ENCODE data around the gene PTMA.
"Not testable (repeated sequence)": the region's sequence is repeated elsewhere in the genome, so short reads cannot be mapped to it uniquely, and the experiment has no call there.

Gene PTMA

GRCh38 chr2:231691251-231691772 is 17.0 kb upstream of the PTMA start:
- H3K27ac ChIP-seq = no peak overlapping the region

GRCh38 chr2:231692847-231693246 is 15.5 kb upstream of the PTMA start:
- no peak for DNase-seq (ENCODE audit: low read depth, low spot score)
- no peak overlapping the region for H3K27ac ChIP-seq

More at GRCh38 chr2:231691251-231691772, 17.0 kb upstream of the PTMA start:
- no peak for DNase-seq (ENCODE audit: low read depth, low spot score)

GRCh38 chr2:231693956-231694355 is 14.4 kb upstream of the PTMA start:
- H3K27ac ChIP-seq = no peak overlapping the region
- DNase-seq (ENCODE audit: low read depth, low spot score) = no peak

DNA sequence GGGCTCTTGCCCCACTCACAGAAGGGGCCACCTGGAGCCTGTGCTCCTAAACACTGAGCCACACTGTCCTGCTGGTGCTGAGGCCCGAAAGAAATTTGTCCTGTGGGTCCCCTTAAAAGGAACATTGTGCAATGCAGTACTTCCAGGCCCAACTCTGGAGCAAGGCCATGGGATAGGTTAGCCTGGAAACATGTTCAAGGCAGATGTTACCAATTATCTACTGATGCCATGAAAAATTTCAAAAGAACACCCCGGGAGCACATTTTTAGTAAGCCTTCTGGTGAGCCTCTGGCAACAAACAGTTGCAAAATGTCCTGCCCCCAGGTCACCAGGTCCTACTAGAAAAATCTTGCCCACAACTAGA is 12.3 kb upstream of the PTMA start:
- H3K27ac ChIP-seq = no peak overlapping the region
- no peak for DNase-seq (ENCODE audit: low read depth, low spot score)

- DNase-seq (ENCODE audit: low read depth, low spot score) = no peak
- no peak overlapping the region for H3K27ac ChIP-seq
Observed at GRCh38 chr2:231699006-231699405, 9.3 kb upstream of the PTMA start.

- H3K27ac ChIP-seq = peak overlapping the region; percentile 59
- DNase-seq (ENCODE audit: low read depth, low spot score) = peak; percentile 57
Observed at GRCh38 chr2:231701456-231702373, 6.6 kb upstream of the PTMA start.

DNA sequence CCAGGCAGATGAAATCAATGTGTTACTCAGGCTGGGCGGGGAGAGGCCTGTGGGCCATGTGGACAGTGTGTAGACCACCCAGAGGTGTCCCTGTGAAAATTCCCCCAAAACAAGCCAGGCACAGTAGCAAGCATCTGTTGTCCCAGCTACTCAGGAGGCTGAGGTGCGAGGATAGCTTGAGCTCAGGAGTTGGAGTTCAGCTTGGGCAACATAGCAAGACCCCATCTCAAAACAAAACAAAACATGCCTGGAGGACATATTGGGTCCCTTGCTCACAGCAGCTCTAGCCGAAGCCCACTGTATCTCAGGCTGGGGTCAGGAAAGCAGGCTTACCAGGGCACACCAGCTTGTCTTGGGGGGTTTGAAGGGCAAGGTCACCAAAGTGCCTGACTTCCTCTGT is 4.3 kb upstream of the PTMA start:
- DNase-seq (ENCODE audit: low read depth, low spot score) = no peak
- no peak overlapping the region for H3K27ac ChIP-seq

- DNase-seq (ENCODE audit: low read depth, low spot score) = peak; percentile 93
- peak overlapping the region; percentile 95 for H3K27ac ChIP-seq
Observed at GRCh38 chr2:231706731-231707624, 1.3 kb upstream of the PTMA start.

GRCh38 chr2:231707625-231707926 is 749 bp upstream of the PTMA start:
- peak overlapping the region; percentile 95 for H3K27ac ChIP-seq
- no peak for DNase-seq (ENCODE audit: low read depth, low spot score)

GRCh38 chr2:231708773-231709635 is 679 bp downstream of the PTMA start:
- DNase-seq (ENCODE audit: low read depth, low spot score) = no peak
- H3K27ac ChIP-seq = peak overlapping the region; percentile 95

DNA sequence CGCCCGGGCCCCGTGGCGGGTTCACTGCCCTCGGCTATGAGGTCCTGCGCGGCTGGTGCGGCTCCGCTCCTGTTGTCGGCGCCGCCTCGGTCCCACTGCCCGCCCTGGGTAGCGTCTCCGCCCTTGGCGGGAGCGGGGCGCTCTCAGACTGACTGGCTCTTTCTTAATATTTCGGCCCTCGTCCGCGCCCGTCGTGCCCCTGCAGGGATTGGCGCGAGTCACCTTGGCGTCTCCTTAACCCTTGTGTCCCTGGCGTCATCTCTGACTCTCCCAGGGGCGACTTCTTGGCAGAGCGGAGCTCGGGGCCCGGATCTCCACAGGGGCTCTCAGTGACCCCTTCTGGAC is 1.3 kb downstream of the PTMA start:
- DNase-seq (ENCODE audit: low read depth, low spot score) = no peak
- H3K27ac ChIP-seq = peak overlapping the region; percentile 95

DNA sequence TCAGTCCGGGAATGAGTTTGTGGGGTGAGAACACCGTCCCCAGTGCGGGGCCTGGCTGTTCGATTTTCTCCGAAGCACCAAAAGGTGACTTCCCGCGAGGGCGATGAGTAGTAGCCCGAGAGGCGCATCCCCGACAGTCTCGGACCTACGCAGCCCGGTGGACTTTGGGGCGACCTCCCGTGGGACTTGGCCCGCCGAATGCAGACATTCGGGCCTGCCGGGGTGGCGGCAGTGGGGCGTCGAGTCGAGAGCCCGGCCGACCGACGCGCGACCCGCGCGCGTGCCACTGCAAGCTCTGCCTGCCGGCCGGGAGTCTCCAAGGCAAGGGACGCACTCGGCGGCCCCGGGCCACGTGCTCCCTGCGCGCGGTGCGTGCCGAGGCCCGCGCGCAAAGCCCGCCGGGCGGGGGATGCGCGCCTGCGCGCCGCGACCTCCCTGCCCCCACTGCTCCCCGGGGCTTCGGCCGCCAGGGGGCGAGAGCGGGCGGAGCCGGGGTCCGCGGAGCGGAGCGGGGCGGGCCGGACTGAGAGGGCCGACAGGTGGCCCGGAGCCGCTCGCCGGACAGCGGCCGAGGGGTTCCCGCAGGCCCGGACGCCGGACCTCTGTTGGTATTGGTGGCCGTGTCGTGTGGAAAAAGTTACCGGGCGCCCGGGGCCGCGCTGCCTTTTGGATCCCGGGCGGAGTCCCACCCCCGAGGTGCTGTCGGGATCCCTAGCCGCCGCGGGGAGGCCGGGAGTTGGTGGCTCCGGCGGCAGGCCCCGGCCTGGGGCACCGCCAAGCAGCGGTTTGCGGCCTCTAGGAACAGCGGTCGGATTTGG is 1.9 kb downstream of the PTMA start:
- DNase-seq (ENCODE audit: low read depth, low spot score) = peak; percentile 36
- H3K27ac ChIP-seq = peak overlapping the region; percentile 95

- H3K27ac ChIP-seq = peak overlapping the region; percentile 95
- no peak for DNase-seq (ENCODE audit: low read depth, low spot score)
Observed at GRCh38 chr2:231710799-231711676, 2.7 kb downstream of the PTMA start.

GRCh38 chr2:231711677-231712450 is 3.5 kb downstream of the PTMA start:
- H3K27ac ChIP-seq = peak overlapping the region; percentile 95
- DNase-seq (ENCODE audit: low read depth, low spot score) = no peak

- DNase-seq (ENCODE audit: low read depth, low spot score) = not testable (repeated sequence)
- H3K27ac ChIP-seq = peak overlapping the region; percentile 95
Observed at GRCh38 chr2:231712451-231713021, 4.2 kb downstream of the PTMA start.

- H3K27ac ChIP-seq = peak overlapping the region; percentile 12
Observed at GRCh38 chr2:231713406-231713729, 5.0 kb downstream of the PTMA start.

More at GRCh38 chr2:231713406-231713729, 5.0 kb downstream of the PTMA start:
- DNase-seq (ENCODE audit: low read depth, low spot score) = not testable (repeated sequence)
